GM19240 (cell line): ENCODE results near the gene SLC35B1.
"Not testable (repeated sequence)": the region's sequence is repeated elsewhere in the genome, so short reads cannot be mapped to it uniquely, and the experiment has no call there.

Experiments used
- DNase-seq: peaks from one replicate; pipeline ENCODE4 v3.0.0; 2011; ENCODE audit warnings: low spot score; ENCODE audit not compliant: insufficient read length

Gene SLC35B1

GRCh38 chr17:49734515-49735490, 27.0 kb upstream of the SLC35B1 start:
- no peak for DNase-seq

DNA sequence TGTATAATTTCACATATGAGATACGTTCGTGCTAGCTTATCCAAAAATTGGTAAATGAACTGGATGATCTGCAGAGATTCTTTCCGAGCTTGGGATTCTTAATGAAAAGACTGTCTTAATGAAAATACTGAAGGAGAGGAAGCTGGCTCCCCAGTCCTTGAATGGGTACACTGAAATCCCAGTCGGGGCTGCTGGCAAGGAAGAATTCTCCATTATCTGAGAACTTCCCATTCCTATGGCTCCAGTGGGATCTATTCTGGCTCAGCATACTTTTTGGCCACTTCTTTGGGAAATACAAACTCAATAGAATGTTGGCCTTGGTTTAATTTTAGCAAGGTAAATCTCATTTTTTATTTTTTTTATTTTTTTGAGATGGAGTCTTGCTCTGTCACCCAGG, 23.7 kb upstream of the SLC35B1 start:
- no peak for DNase-seq

DNA sequence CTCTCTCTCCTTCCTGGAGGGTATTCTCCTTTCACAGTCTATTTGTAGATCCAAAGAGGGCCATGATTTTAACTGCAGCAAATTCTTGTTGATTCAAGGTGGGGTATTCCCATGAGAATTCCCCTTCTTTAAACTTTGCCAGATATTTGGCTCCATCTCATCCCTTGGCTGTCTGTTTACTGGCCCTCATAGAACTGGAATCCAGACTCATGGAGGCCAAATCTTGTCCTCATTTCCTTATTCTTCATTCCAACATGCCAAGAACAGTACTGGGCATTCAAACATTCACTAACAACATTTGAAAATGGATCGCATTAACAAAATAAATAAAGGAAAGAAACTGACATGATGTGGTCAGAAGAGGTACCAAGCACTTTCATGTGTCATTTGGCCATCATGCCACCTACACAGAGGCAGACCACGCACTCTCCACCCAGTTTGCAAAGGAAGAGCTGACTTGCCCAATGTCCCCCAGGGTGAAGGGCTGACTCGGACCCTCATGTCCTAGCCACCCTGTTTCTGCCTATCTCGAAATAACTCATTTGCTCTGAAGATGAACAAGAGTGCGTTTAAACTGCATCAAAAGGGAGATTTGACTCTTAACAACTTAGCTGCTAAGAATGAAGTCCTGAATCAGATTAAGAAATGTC, 23.1 kb upstream of the SLC35B1 start:
- no peak for DNase-seq

- DNase-seq: no peak
Measured at GRCh38 chr17:49730078-49730784, 22.5 kb upstream of the SLC35B1 start.

DNA sequence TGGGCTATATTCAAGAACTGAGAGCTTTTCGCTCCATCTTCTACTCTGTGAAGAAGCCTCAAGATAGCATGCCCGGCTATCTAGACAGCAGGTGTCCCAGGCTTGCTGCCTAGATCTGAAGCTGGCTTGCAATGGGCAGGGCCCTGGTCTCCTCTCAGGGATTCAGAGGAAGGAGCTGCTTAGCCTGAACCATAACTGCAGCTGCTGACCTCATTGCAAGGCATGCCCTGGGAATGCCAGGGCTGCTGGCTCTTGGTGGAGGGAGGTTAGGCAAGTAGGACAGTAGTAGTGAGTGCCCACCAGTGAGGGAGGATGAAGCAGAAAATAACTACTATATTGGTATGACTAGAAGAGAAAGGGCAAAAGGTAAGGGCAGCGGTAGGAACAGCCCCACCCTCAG, 21.3 kb upstream of the SLC35B1 start:
- no peak for DNase-seq

GRCh38 chr17:49728425-49728824, 20.7 kb upstream of the SLC35B1 start:
- DNase-seq: no peak

GRCh38 chr17:49727380-49727779, 19.6 kb upstream of the SLC35B1 start:
- no peak for DNase-seq

GRCh38 chr17:49725452-49726130, 17.8 kb upstream of the SLC35B1 start:
- no peak for DNase-seq

DNA sequence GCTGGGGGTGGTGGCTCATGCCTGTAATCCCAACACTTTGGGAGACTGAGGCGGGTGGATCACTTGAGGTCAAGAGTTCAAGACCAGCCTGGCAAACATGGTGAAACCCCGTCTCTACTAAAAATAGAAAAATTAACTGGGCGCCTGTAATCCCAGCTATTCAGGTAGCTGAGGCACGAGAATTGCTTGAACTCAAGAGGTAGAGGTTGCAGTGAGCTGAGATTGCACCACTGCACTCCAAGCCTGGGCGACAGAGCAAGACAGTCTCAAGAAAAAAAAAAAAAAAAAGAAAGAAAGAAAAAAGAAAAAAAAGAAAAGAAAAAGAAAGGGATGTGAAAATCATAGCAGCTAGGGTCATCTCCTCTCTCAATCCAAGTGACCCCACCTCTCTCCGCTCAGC, 16.8 kb upstream of the SLC35B1 start:
- DNase-seq: not testable (repeated sequence)

- no peak for DNase-seq
Measured at GRCh38 chr17:49723423-49723822, 15.7 kb upstream of the SLC35B1 start.

GRCh38 chr17:49722066-49722465, 14.3 kb upstream of the SLC35B1 start:
- no peak for DNase-seq

DNA sequence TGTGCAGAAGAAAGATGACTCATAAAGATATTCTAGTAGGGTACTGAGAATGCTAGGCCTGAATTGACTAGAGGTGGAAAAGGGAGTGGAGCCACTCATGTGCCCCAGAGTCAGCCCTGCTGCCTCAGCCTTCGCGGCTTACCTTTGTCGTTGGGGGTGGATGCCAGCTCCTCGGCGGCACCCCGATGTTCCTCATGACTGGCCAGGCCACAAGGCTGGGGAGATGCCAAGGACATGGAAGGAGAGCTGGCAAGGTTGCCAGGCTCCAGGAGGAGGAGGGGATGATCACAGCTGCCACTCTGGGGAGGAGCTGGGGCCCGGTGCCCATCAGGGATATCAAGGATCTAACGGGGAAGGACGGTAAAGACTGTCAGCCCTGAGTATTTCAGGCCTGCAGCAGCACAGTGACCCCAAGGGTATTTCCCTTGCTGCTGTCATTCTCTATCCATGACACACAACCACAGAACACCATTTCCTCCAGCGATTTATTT, 9.7 kb upstream of the SLC35B1 start:
- no peak for DNase-seq

- DNase-seq: no peak
Measured at GRCh38 chr17:49716668-49717364, 9.1 kb upstream of the SLC35B1 start.

GRCh38 chr17:49715717-49716279, 8.0 kb upstream of the SLC35B1 start:
- no peak for DNase-seq

GRCh38 chr17:49715216-49715615, 7.5 kb upstream of the SLC35B1 start:
- no peak for DNase-seq

GRCh38 chr17:49708515-49709183, 885 bp upstream of the SLC35B1 start:
- no peak for DNase-seq

- DNase-seq: no peak
Measured at GRCh38 chr17:49707246-49707607, 537 bp downstream of the SLC35B1 start.

GRCh38 chr17:49705254-49705653, 2.5 kb downstream of the SLC35B1 start:
- no peak for DNase-seq

- DNase-seq: no peak
Measured at GRCh38 chr17:49703557-49704277, 4.0 kb downstream of the SLC35B1 start.
